HG03025 (cell line): ENCODE results near the gene CCDC82.

Experiments used
- ATAC-seq: cut with Tn5 transposase; IDR thresholded peaks from one replicate; pipeline ENCODE4 v1.9.1; 2021; ENCODE audit warnings: mild to moderate bottlenecking, moderate library complexity; ENCODE audit not compliant: unreplicated experiment, low FRiP score

Gene CCDC82

GRCh38 chr11:96330511-96330859 is 59.2 kb downstream of the CCDC82 start:
- no peak for ATAC-seq

- no peak for ATAC-seq
These were observed 59.7 kb downstream of the CCDC82 start for GRCh38 chr11:96329855-96330510.

GRCh38 chr11:96329419-96329818 is 60.3 kb downstream of the CCDC82 start:
- ATAC-seq: no peak

- ATAC-seq: no peak
These were observed 61.2 kb downstream of the CCDC82 start for GRCh38 chr11:96328395-96329010.

- ATAC-seq: no peak
These were observed 62.8 kb downstream of the CCDC82 start for GRCh38 chr11:96326959-96327358.

- ATAC-seq: no peak
These were observed 64.8 kb downstream of the CCDC82 start for GRCh38 chr11:96324912-96325311.

DNA sequence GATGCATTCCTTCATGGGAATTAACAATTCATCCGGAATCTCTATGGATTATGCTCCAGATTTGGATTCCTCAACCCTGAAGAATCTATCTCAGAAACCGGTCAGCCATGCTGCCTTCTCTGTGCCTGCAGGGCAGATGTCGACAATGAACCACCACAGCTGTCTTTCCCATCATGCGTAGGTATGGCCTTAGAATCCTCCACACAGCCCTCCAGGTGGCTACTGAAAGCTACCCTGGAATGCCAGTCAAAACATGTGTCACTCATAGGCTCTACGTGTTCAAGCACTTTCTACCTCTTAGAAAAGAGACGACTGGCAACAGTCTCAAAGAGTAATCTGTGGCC is 66.1 kb downstream of the CCDC82 start:
- ATAC-seq: no peak

DNA sequence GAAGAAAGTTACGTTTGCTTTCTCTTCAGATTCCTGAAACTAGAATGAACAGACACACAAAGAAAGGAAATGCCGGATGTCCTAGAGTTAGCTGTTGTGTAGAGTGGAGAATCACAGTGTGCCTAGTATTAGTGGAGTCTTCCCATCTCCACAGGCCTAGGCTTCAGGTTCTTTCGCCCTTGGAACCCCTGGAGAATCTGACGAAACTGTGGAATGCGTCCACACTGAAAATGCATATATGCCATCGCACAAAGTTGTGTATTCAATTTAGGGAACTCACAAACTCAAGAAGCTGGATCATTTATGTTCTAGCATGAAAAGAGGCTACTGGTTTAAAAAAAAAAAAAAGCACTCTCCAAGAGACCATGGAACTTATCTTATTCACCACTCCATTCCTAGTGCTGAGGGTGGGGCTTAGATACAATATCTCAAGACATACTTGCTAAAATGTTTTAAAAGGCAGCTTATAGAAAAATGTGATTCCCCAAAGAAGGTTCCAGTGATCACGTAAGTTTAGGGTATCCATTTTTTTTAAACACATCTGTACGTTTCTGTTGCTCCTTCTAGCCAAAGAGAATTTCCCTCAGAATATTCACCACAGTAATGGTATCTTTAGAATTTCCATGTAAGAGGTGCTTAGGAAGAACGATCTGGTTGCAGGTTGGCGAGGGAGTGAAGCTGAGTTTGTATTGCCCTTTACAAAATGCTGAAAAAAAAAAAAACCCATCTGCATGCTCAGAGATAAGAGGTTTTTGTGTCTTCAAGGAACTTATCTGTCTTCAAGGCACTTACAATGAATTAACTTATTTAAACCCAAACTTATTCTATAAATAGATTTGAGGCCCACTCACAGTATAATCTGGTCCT is 66.7 kb downstream of the CCDC82 start:
- no peak for ATAC-seq

DNA sequence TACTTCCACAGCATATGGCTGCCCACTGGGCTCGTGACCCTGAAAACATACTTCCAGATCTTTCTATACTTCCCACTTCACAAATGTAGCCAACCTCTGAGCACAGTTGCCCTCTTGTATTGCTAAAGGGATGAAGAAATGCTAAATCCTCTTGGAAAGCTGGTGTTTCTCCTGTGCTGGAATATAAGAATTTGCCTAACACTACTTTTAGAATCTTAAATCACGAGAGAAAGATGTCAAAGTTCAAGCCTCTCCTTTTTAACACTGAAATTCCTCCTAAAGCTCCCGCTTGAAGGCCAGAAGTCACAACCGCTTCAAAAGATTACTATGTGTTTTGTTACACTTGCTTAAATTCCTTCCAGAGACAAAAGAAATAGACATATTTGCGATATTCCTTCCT is 68.6 kb downstream of the CCDC82 start:
- no peak for ATAC-seq

DNA sequence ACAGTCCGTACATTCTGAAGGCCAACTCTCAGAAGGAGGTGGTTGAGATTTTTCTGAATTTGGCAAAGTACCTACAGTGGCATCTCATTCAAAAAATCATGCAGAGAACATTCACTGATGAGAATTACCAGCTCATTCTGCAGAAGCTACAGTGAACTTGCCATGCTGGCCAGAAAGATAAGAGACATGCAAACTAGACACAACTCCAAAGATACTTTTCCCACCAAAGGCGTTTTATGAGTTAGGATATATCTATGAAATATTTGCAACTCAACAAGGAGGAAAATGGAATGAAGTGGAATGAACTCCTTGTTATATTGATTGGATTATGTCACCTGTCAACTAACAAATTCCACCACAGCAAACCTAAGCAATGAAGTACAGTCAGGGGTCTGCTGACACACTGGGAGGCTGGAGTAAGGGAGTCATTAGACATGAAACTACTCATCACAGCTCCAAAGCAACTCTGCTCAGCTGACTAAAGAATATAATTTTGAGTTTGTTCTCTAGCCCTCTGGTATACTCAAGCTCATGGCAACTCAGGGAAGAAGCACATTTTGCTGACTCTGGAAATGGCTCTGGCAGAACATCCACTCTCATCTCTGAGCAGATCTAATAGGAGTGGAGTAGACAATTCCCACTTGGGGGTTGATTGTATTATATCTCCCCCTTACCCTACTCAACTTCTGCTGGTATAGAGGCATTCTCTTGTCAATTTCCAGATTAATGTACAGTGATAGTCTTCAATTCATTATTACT is 69.6 kb downstream of the CCDC82 start:
- no peak for ATAC-seq

DNA sequence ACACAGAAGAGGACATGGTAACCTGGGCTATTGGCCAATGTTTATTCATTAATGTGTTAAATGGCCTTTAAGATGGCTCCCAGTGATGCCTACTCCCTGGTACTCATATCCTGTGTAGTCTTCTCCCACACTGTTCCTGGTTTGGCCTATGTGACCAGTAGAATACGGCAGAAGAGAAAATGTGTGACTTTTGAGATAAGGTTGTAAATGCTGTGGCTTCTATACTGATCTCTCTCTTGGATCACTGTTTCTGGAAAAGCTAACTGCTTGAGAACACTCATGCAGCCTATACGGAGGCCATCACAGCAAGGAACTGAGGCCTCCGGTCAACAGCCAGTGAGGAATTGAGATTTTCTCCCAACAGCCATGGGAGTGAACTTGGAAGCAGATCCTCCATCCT is 70.9 kb downstream of the CCDC82 start:
- ATAC-seq: no peak

DNA sequence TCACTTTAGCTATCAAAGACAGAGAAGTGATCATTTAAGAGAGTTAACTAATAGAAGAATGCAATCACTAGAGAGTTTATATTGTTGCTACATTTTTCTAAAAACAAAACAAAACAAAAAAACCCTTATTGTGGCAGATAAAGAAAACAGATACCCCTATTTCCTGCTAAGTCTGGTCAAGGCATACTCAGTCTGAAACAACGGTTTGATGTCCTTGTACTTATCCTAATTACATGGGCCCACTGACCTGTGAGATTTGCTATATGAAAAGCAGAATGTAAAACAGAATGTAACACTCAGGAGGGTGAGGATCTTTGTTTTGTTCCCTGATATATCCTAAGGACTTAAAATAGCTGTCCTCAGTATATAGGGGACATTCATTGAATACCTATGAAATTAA is 71.3 kb downstream of the CCDC82 start:
- no peak for ATAC-seq

DNA sequence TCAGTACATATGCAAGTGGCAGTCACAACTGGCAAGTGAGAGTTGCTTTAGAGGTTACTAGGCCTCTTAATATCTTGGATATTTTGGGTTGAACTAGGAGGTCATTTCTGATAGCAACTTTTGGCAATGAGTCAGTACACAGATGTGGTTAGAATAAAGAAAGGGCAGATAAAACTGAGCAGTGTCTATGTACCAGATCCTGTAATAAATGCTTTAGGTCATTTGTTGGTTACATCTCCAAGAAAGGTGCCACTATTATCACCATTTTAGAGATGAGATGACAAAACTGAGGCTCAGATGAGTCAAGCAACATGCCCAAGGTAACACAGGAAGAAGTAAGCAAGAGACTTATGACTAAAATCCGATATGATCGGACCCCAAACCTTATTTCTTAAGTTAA is 71.7 kb downstream of the CCDC82 start:
- ATAC-seq: no peak

GRCh38 chr11:96317571-96317970 is 72.1 kb downstream of the CCDC82 start:
- no peak for ATAC-seq

- ATAC-seq: no peak
These were observed 72.8 kb downstream of the CCDC82 start for GRCh38 chr11:96316869-96317268.

- ATAC-seq: no peak
These were observed 74.2 kb downstream of the CCDC82 start for GRCh38 chr11:96315476-96315875.

DNA sequence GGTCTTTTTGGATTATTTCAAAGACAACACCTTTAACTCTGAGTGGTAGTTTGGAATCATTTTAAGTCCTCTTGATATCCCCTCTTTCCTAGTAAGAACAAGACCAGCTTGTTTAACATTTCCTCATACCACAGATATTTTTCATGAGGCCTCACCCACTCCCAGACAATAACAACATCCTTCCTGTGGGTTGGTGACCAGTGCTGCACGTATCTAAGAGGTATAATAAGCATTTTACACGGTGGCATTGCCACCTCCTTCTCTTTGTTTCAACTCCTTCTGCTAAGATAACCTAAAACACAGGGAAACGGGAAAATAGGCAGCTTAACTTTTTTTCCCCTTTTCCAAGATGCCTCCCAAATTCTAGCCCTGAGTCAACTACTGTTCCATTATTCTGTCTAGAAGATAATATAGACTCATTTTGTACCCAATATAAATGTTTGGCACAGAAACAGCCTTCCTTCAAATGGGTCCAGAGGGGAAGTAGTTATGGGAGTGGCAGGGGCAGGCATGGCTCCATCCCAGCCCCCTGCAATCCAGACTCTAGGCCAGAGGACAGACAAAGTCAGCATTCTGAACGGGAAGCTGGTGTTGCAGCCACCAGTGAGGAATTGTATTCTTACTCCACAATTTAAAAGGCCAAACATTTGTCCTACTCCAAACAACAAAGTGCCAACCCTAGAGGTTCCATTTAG is 75.2 kb downstream of the CCDC82 start:
- no peak for ATAC-seq

GRCh38 chr11:96313163-96313562 is 76.5 kb downstream of the CCDC82 start:
- no peak for ATAC-seq

- ATAC-seq: no peak
These were observed 78.6 kb downstream of the CCDC82 start for GRCh38 chr11:96311120-96311568.

GRCh38 chr11:96310236-96310635 is 79.5 kb downstream of the CCDC82 start:
- no peak for ATAC-seq
